Mucosa of rectum (tissue), 2 donors: ENCODE measurements around the gene NDNF.

ENCODE experiments used
- H3K27ac ChIP-seq, 2 donors: one replicate each; pipeline ENCODE4 v1.7.0; 2013; ENCODE audit warnings: inconsistent platforms in 2 of 2, low read depth in 2 of 2, low read length in 2 of 2
- H3K27me3 ChIP-seq, 2 donors: one replicate each; pipeline ENCODE4 v1.7.0; 2013; ENCODE audit warnings: low read length in 2 of 2; ENCODE audit not compliant: control insufficient read depth in 2 of 2, insufficient read depth in 2 of 2
- H3K36me3 ChIP-seq, 2 donors: one replicate each; pipeline ENCODE4 v1.7.0; 2013; ENCODE audit warnings: low read length in 2 of 2; ENCODE audit not compliant: control insufficient read depth in 2 of 2, insufficient read depth in 2 of 2
- H3K4me1 ChIP-seq, 2 donors: one replicate each; pipeline ENCODE4 v1.7.0; 2013; ENCODE audit warnings: low read length in 2 of 2, mild to moderate bottlenecking in 1 of 2; ENCODE audit not compliant: control insufficient read depth in 2 of 2, insufficient read depth in 2 of 2
- H3K4me3 ChIP-seq, 2 donors: one replicate each; pipeline ENCODE4 v1.7.0; 2013; ENCODE audit warnings: low read length in 2 of 2
- H3K9ac ChIP-seq, 2 donors: one replicate each; pipeline ENCODE4 v1.7.0; 2013; ENCODE audit warnings: low read length in 2 of 2, low read depth in 1 of 2, mild to moderate bottlenecking in 1 of 2
- H3K9me3 ChIP-seq, 2 donors: one replicate each; pipeline ENCODE4 v1.7.0; 2013; ENCODE audit warnings: low read length in 2 of 2; ENCODE audit not compliant: control insufficient read depth in 2 of 2
- donor health status: healthy.
- donor health status: Normal muscosa, but diverticular disease.

The NDNF gene

DNA sequence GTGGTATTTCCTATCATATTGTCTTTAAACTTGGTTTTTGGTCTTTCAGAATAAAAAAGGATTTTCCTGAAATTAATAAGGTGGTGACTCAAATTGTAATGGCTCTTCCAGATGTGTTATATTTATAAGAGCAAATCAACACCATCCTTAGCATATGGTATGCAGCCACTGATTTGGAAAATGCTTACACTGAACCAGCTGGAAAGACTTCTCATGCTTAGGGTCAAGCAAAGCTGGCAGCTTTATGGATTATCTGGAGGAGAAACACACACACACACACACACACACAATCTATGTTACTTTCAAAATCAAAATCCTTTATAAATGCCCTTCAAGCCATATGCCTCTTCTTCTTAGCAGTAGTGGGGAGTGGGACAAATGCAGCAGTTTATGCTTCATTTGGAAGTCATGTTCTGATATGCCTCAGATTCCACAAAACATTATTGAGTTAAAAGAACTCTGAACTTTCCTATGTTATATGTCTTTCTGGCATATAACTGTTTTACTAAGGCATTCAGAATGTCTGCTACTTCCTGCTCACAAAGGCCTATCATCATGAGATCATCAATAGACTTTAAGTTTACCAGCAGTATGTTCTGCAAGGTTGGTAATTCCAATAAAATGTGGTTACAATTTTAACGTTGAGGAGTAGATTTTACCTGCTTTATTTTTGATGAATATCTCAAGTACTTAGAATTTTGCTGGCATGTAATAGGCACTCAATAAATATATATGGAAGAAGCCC is 76.9 kb downstream of the NDNF start:
- Histone ChIP-seq H3K27ac (no peak overlapping the region), H3K4me3 (no peak overlapping the region), H3K27me3 (no peaks in the 10 kb centered on the region)

DNA sequence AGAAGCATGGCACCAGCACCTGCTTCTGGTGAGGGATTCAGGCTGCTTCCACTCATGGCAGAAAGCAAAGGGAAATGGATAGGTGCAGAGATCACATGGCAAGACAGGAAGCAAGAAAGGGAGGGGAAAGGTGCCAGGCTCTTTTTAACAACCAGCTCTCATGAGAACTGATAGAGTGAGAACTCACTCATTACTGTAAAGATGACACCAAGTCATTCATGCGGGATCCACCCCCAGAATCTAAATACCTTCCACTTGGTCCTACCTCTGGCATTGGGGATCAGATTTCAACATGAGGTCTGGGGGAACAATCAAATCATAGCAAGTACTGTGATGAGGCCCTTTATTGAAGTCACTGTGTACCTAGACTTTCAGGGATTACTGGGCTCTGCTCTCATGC is 77.8 kb downstream of the NDNF start:
- Histone ChIP-seq H3K4me1 (no peaks in the 10 kb centered on the region), H3K9me3 (no peaks in the 10 kb centered on the region), H3K27me3 (no peaks in the 10 kb centered on the region), H3K9ac (no peak overlapping the region), H3K36me3 (no peaks in the 10 kb centered on the region), H3K27ac (no peak overlapping the region), H3K4me3 (no peak overlapping the region)

More for the DNA sequence above, 76.9 kb downstream of the NDNF start:
- Histone ChIP-seq H3K9me3 (no peaks in the 10 kb centered on the region), H3K36me3 (no peaks in the 10 kb centered on the region), H3K9ac (no peak overlapping the region), H3K4me1 (no peaks in the 10 kb centered on the region)

DNA sequence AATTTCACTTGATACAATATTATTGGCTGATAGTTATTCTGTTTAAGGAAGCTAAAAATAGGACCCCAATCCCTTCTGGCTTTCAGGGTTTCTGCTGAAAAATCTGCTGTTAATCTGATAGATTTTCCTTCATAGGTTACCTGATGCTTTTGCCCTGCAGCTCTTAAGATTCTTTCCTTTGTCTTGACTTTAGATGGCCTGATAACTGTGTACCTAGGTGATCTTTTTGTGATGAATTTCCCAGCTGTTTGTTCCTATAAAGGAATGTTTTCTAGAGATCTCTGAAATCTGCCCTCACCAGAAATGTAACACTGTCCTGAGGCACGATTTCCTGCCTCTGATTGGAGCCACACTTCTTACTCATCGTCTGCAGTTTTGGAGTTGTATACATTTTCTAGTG is 80.5 kb downstream of the NDNF start:
- Histone ChIP-seq H3K27ac (no peak overlapping the region), H3K9ac (no peak overlapping the region), H3K4me3 (no peak overlapping the region), H3K36me3 (no peaks in the 10 kb centered on the region), H3K27me3 (no peaks in the 10 kb centered on the region), H3K9me3 (no peaks in the 10 kb centered on the region), H3K4me1 (no peaks in the 10 kb centered on the region)

DNA sequence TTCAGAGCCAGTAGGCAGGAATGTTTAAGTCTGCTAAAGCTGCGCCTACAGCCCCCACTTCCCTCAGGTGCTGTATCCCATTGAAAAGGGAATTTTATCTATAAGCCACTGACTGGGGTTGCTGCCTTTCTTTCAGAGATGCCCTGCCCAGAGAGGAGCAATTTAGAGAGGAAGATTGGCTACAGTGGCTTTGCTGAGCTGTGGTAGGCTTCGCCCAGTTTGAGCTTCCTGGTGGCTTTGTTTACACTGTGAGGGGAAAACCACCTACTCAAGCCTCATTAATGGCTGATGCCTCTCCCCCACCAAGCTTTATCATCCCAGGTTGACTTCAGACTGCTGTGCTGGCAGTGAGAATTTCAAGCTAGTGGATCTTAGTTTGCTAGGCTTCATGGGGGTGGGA is 82.1 kb downstream of the NDNF start:
- H3K4me1 ChIP-seq, result no peaks in the 10 kb centered on the region
- no peaks in the 10 kb centered on the region for H3K36me3 ChIP-seq
- H3K9me3 ChIP-seq, result no peaks in the 10 kb centered on the region
- H3K4me3 ChIP-seq, result no peak overlapping the region
- H3K27me3 ChIP-seq, result no peaks in the 10 kb centered on the region
- no peak overlapping the region for H3K27ac ChIP-seq
- H3K9ac ChIP-seq, result no peak overlapping the region
